GM19239 (cell line): ENCODE results near the gene GNPDA2.

ENCODE experiments used
- DNase-seq: peaks from one replicate; pipeline ENCODE4 v3.0.0; 2011; ENCODE audit warnings: low spot score; ENCODE audit not compliant: insufficient read length
- FAIRE-seq: peaks from 2 replicates; lab custom pipeline; 2011; peaks lifted over from hg19 to GRCh38; lab: Jason Lieb, UNC

Gene GNPDA2

DNA sequence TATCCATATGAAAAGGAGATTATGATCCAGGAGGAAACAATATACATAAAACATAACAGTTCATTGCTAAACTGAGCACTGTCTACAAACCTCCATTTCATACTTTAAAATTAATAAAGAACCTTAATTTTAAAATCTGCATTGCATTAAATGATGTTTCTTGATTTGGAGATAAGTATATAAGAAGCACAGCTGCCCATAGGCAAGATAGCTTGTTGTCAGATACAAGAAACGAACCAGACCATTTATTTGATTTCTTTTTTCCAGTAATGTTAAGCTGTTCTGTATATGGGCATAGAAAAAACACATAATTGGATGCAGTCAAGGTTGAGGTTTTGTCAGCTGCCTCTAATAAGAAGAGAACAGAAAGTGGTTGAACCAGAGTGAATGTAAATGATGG is 41.7 kb downstream of the GNPDA2 start:
- FAIRE-seq (no peak), DNase-seq (no peak)

DNA sequence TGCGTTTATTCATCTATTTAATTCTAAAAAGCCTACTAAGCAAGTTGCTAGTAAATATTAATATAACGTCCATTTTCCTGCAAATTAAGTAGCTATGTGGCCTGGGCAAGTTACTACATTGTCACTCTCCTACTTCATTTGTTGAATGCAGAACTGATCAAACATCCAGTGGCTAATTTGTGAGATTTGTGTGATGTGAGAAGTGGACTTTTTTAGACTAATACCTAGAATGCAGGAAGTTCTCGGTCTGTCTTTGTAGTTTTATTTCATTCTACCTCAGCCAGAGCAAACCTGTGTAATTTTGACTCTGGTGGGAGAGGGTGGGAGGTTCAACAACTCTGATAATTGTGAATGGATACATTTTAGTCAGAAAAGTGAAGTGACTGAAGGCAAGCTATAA is 47.3 kb downstream of the GNPDA2 start:
- FAIRE-seq (peak; percentile 78), DNase-seq (no peak)

DNA sequence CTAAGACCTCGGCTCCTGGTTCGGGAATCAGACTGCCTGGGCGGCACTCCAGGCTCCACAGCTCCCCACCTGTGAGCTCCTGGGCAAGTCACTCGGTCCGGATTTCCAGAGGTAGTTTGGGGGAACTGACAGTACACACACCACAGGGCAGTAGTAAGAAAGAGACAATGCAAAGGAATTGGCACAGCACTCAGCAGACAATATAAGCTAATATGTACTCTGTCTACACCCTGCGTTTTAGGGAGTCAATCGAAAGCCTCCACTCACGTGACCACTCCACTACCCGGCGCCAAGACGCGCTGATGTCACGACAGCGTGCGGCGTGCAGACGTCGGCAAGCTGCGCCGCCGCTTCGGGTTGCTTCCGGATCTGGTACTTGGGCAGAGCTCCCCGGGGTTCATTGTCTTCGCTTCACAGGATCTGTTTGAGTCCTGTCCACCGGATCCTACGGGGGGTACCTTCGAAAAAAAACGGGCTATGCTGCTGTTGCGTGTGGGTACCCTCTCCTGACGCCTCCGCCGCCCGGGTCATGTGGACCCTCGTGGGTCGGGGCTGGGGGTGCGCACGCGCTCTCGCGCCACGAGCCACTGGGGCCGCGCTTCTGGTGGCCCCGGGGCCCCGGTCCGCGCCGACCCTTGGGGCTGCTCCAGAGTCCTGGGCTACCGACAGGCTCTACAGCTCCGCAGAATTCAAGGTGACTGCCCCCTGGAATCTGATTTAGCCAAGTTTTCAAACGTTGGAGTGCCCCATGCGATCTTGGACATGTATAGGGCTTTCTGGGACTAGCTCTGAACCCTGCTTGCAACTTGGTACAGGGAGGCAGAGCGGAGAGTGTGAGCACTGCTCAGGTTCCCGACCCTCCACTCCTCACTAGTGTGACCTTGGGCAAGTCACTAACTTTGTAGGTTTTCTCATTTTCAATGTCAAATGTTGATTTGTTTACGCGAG is 48.0 kb downstream of the GNPDA2 start, which contains the start of gene GUF1:
GUF1 (plus strand) TSS at position 327 of the 948 bp plus-strand sequence; CDS start at position 530, 203 bp downstream.
- FAIRE-seq (peak; percentile 92), DNase-seq (peak; percentile 62)

DNA sequence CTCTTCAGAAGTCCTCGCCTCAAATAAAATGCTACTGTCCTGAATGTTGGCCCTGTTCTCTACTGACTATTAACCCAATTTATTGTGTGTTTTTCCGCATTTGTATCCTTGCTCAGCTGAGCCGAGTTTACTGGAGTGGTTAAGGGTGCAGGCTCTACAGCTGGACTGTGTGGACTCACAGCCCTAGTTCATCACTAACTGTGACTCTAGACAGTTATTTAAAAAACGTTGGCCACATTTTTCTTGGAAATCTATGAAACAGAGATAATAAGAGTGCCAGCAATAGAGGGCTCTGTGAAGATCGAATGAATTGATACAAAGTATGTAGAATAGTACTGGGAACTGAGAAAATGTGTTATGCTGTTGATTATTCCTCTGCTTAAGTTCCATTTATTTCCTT is 51.0 kb downstream of the GNPDA2 start:
- no peak for DNase-seq
- FAIRE-seq: no peak

DNA sequence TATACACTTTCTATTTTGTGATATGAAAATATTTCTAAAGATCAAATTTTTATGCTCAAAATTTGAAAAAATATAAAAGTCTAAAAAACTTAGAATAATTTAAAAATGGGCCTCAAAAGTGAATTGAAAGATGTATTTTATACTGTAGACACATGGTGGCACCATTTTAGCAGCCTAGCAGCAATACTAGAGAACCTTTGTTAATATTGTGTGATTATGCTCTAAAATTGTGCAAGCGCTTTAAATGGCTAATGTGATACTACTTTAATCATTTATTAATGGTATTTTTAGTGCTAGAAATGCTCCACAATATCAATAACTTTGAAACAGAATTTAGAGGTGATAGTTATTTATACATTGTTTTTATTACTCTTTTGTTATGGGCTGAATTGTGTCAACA is 51.9 kb downstream of the GNPDA2 start:
- no peak for DNase-seq
- peak; percentile 62 for FAIRE-seq

DNA sequence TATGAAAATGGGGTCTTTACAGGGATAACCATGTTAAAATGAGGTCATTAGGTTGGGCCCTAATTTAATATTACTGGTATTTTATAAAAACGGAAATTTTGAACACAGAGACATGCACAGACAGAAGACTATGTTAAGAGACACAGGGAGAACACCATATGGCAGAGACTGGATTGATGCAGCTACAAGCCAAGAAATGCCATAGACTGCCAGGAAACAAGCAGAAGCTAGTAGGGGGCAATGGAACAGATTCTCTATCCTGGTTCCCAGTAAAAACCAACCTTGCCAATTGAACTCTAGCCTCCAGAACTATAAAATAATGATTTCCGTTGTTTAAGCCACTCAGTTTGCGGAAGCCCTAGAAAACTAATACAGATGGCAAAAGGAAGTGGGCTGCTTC is 54.7 kb downstream of the GNPDA2 start:
- DNase-seq: no peak
- no peak for FAIRE-seq

DNA sequence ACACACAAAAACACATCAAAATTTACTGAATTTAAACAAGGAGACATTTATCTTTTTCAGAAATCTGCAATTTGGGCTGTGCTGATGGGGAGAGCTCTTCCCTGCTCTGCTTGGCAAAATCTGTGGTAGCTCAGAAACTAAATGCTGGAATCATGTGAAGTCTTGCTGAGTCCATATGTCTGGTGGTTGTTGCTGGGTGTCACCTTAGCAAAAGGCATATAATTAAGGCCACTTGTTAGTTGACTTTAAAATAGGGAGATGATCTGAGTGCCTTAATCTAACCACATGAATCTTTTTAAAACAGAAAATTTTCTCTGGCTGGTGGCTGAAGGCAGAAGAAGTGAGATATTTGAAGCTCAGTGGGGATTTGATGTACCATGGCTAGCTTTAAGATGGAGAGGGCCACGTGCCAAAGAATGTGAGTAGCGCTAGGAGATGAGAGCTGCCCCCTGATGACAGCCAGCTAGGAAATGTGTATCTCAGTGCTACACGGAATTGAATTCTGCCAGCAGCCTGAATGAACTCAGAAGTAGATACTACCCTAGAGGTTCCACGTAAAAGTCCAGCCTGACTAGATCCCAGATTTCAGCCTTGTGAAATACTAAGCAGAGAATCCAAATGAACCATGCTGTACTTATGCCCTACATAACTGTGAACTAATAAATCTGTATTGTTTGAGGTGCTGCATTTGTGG is 55.7 kb downstream of the GNPDA2 start:
- no peak for DNase-seq
- FAIRE-seq: no peak

DNA sequence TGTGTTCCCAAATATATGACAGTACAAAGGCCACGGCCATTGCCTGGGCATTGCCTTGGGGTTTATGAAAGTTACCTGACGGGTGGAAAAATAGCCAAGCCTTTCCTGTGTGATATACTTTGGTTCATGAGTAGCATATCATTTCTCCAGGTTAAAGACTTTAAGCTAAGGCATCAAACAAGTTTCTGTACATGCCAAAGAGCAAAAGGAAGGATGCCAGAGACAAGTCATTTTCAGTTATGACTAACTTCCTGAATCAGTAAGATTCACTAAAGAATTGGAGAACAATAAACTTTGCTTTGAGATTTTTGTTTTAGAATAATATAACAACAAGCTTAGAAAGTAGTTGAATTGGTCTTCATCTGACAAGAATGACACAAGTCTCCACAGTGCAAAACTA is 57.8 kb downstream of the GNPDA2 start:
- DNase-seq (no peak), FAIRE-seq (no peak)

DNA sequence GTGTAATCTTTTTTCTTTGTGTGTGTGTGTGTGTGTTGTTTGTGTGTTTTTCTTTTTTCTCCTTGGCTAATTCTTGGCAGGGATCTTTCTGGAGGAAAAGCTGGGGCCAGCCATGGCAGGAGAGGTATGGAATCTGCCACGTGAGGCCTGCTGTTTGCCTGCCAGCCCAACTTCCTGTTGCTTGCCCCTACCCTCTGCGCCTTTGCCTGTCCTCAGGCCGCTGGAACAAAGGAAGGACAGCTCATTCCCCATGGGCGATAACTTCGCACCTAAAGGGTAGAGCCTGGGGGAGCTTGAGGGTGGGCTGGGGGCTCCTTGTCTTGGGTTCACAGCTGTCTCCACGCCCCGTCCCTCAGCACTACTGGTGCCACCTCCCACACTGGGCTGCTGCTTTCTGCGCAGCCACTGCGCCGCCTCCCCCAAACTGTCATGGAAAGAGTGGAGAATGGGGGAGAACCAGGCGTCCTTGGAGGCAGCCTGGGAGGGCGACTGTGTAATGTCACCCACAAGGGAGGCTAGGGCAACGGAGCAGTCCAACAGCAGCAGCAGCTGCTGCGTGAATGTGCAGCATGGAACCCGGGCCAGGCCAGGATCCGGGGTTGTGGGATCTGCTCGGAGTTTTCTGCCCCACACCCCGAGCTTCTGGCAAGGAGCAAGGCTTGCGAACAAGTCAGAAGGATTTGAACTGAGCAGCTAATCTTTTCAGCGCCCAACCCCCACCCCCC is 62.7 kb downstream of the GNPDA2 start:
- no peak for FAIRE-seq
- DNase-seq: no peak

DNA sequence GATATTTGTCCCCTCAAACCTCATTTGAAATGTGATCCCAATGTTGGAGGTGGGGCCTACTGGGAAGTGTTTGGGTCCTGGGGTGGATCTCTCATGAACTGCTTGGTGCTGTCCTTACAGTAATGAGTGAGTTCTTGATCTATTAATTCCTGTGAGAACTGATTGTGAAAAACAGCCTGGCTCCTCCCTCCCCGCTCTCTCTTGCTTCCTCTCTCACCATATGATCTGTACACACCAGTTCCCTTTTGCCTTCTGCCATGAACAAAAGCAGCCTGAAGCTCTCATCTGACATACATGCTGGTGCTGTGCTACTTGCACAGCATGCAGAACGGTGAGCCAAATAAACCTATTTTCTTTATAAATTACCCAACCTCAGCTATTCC is 63.7 kb downstream of the GNPDA2 start:
- no peak for DNase-seq
- no peak for FAIRE-seq

DNA sequence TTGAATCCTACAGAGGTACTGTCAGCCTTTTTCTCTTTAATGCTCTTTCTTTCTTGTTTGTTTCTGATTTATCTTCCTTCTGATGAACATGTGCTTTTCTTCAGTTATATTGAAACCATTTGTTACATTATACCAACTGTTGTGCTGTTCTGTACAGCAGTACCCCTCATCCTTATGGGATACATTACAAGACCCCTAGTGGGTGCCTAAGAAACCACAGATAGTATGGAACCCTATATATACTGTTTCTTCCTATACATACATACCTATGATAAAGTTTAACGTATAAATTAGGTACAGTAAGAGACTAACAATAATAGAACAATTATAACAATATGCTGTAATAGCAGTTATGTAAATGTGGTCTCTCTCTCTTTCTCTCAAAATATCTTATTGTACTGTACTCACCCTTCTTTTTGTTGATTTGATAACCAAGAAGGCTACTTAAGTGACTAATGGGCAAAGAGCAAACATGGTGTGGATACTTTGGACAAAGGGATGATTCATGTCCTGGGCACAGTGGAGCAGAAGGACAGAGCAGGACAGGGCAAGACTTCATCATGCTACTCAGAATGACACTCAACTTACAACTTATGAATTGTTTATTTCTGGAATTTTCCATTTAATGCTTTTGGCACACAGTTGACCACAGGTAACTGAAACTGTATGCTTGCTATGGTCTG is 64.3 kb downstream of the GNPDA2 start:
- no peak for FAIRE-seq
- DNase-seq: no peak

DNA sequence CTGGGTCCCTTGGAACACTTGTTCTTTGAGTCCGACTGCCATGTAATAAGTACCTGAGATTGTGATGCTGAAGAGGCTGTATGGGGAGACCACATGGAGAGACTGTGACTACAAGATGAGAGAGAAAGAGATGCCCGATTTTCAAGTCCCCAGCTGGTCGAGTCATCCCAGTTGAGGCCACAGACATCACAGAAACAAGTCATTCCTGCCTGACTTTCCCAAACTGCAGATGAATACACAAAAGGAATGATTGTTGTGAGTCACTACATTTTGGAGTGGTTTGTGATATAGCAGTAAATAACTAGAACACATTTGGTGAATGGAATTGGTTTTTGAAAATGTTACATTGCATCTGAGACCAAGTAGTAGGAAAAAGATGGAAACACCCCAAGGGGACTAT is 66.0 kb downstream of the GNPDA2 start:
- DNase-seq (no peak), FAIRE-seq (no peak)

DNA sequence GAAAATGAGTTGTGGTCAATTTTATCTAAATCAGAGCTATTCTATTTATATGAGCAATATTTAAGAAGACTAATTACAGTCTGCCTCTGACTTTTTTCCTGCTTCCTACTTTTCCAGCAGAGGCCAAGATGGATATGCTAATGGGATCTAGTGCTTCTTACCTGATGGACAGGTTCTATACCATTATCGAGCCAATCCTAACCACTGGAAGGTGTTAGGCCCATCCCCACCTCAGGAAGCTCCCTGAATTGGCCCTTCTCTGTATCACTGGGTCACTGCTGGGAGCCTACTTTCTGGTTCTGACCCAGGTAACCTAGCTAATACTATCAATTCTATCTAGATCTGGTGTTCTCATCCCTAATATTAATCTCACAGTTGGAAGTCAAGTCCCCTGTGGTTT is 74.4 kb downstream of the GNPDA2 start:
- FAIRE-seq: no peak
- DNase-seq: no peak
